Measurements from ENCODE around the gene DOCK9. TPM values are rescaled to one million over a fixed set of nuclear protein-coding genes. Genes with fewer than 3 reads are reported as not detected.

DOCK9 gene
- total RNA-seq, 1 experiment from 2014 or later, result 36.6 TPM

DNA sequence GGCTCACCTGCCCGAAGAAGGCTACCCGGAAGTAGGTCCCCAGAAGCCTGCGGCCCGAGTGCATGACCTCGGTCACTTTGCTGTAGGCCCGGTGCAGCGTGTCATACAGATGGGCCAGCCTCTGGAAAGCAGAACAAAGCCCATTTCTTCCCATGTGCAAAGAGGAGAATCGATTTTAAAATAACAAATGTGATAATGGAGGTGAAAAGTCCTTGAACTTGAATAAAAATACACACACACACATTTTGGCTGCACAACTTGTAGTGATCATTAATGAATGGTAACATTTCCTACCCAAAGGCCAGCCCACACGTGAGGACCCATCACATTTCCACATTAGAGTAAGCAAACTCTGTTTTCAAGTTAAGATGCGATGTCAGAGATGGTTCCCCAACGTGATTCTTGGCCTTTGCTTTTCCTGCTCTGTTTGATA, 168.5 kb downstream of the DOCK9 start (continued):
- TF ChIP-seq, protein P1, sequence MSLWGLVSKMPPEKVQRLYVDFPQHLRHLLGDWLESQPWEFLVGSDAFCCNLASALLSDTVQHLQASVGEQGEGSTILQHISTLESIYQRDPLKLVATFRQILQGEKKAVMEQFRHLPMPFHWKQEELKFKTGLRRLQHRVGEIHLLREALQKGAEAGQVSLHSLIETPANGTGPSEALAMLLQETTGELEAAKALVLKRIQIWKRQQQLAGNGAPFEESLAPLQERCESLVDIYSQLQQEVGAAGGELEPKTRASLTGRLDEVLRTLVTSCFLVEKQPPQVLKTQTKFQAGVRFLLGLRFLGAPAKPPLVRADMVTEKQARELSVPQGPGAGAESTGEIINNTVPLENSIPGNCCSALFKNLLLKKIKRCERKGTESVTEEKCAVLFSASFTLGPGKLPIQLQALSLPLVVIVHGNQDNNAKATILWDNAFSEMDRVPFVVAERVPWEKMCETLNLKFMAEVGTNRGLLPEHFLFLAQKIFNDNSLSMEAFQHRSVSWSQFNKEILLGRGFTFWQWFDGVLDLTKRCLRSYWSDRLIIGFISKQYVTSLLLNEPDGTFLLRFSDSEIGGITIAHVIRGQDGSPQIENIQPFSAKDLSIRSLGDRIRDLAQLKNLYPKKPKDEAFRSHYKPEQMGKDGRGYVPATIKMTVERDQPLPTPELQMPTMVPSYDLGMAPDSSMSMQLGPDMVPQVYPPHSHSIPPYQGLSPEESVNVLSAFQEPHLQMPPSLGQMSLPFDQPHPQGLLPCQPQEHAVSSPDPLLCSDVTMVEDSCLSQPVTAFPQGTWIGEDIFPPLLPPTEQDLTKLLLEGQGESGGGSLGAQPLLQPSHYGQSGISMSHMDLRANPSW (CRISPR knock-in tag; conservative IDR thresholded peaks at IDR 0.05; ENCODE audit: low read depth), result no peak
- TF ChIP-seq, protein P2, sequence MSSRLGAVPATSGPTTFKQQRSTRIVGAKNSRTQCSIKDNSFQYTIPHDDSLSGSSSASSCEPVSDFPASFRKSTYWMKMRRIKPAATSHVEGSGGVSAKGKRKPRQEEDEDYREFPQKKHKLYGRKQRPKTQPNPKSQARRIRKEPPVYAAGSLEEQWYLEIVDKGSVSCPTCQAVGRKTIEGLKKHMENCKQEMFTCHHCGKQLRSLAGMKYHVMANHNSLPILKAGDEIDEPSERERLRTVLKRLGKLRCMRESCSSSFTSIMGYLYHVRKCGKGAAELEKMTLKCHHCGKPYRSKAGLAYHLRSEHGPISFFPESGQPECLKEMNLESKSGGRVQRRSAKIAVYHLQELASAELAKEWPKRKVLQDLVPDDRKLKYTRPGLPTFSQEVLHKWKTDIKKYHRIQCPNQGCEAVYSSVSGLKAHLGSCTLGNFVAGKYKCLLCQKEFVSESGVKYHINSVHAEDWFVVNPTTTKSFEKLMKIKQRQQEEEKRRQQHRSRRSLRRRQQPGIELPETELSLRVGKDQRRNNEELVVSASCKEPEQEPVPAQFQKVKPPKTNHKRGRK (CRISPR knock-in tag; IDR thresholded peaks at IDR 0.05; ENCODE audit: borderline replicate concordance), result no peak

DNA sequence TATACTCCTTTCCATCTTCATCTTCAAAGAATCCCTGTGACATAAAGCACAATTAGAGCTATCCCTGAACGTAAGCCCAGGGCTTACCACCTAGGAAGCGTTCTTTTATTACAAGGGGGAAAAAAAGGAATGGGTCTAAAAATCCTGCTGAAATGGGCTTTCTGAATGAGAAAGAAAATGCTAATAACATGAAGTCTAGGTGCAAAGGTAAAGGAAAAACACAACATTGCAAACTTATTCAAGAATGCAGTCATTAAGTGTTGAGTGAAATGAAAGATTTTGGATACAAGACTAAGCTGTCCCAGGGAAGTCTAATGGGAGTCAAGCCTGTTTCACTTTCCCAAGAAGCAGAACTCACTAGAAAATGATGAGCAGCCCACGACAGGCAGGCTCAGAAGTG, 170.1 kb downstream of the DOCK9 start:
- H3K27ac Mint-ChIP-seq, result peak overlapping the region; percentile 75
- no peaks in the 10 kb centered on the region for H3K27me3 Mint-ChIP-seq (ENCODE audit: low read depth)
- TF ChIP-seq, protein P3, sequence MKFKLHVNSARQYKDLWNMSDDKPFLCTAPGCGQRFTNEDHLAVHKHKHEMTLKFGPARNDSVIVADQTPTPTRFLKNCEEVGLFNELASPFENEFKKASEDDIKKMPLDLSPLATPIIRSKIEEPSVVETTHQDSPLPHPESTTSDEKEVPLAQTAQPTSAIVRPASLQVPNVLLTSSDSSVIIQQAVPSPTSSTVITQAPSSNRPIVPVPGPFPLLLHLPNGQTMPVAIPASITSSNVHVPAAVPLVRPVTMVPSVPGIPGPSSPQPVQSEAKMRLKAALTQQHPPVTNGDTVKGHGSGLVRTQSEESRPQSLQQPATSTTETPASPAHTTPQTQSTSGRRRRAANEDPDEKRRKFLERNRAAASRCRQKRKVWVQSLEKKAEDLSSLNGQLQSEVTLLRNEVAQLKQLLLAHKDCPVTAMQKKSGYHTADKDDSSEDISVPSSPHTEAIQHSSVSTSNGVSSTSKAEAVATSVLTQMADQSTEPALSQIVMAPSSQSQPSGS (CRISPR knock-in tag; IDR thresholded peaks at IDR 0.05; ENCODE audit: borderline replicate concordance, low read depth), result no peak
- no peak for TF ChIP-seq SP1 (CRISPR knock-in tag; conservative IDR thresholded peaks at IDR 0.05)
- TF ChIP-seq OVOL2 (CRISPR knock-in tag; IDR thresholded peaks at IDR 0.05; ENCODE audit: borderline replicate concordance), result no peak
- TF ChIP-seq TP53 (CRISPR knock-in tag; IDR thresholded peaks at IDR 0.05), result no peak
- no peak for TF ChIP-seq ZNF219 (CRISPR knock-in tag; IDR thresholded peaks at IDR 0.05; ENCODE audit: borderline replicate concordance)
- TF ChIP-seq, protein P4, sequence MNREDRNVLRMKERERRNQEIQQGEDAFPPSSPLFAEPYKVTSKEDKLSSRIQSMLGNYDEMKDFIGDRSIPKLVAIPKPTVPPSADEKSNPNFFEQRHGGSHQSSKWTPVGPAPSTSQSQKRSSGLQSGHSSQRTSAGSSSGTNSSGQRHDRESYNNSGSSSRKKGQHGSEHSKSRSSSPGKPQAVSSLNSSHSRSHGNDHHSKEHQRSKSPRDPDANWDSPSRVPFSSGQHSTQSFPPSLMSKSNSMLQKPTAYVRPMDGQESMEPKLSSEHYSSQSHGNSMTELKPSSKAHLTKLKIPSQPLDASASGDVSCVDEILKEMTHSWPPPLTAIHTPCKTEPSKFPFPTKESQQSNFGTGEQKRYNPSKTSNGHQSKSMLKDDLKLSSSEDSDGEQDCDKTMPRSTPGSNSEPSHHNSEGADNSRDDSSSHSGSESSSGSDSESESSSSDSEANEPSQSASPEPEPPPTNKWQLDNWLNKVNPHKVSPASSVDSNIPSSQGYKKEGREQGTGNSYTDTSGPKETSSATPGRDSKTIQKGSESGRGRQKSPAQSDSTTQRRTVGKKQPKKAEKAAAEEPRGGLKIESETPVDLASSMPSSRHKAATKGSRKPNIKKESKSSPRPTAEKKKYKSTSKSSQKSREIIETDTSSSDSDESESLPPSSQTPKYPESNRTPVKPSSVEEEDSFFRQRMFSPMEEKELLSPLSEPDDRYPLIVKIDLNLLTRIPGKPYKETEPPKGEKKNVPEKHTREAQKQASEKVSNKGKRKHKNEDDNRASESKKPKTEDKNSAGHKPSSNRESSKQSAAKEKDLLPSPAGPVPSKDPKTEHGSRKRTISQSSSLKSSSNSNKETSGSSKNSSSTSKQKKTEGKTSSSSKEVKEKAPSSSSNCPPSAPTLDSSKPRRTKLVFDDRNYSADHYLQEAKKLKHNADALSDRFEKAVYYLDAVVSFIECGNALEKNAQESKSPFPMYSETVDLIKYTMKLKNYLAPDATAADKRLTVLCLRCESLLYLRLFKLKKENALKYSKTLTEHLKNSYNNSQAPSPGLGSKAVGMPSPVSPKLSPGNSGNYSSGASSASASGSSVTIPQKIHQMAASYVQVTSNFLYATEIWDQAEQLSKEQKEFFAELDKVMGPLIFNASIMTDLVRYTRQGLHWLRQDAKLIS (CRISPR knock-in tag; IDR thresholded peaks at IDR 0.05; ENCODE audit: borderline replicate concordance), result no peak
- TF ChIP-seq, protein P5, sequence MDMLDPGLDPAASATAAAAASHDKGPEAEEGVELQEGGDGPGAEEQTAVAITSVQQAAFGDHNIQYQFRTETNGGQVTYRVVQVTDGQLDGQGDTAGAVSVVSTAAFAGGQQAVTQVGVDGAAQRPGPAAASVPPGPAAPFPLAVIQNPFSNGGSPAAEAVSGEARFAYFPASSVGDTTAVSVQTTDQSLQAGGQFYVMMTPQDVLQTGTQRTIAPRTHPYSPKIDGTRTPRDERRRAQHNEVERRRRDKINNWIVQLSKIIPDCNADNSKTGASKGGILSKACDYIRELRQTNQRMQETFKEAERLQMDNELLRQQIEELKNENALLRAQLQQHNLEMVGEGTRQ (CRISPR knock-in tag; IDR thresholded peaks at IDR 0.05), result no peak
- TF ChIP-seq NFATC4 (CRISPR knock-in tag; IDR thresholded peaks at IDR 0.05), result no peak
- TF ChIP-seq RELA (CRISPR knock-in tag; IDR thresholded peaks at IDR 0.05; ENCODE audit: borderline replicate concordance), result no peak
- TF ChIP-seq, protein P6, sequence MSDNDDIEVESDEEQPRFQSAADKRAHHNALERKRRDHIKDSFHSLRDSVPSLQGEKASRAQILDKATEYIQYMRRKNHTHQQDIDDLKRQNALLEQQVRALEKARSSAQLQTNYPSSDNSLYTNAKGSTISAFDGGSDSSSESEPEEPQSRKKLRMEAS (CRISPR knock-in tag; IDR thresholded peaks at IDR 0.05), result no peak
- TF ChIP-seq ZNF671 (CRISPR knock-in tag; IDR thresholded peaks at IDR 0.05), result no peak
- TF ChIP-seq, protein P7, sequence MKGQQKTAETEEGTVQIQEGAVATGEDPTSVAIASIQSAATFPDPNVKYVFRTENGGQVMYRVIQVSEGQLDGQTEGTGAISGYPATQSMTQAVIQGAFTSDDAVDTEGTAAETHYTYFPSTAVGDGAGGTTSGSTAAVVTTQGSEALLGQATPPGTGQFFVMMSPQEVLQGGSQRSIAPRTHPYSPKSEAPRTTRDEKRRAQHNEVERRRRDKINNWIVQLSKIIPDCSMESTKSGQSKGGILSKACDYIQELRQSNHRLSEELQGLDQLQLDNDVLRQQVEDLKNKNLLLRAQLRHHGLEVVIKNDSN (CRISPR knock-in tag; IDR thresholded peaks at IDR 0.05), result no peak
- ChIA-PET POLR2A (no interaction called here), CTCF (interaction anchor here (0.6 to 1.8 kb wide), 3 partner anchors 13 to 154 kb away, joined by 3 to 11 read pairs (median 4); no protein-coding TSS in a partner anchor)
- no peak for DNase-seq (ENCODE audit: low spot score)
- no peaks in the 10 kb centered on the region for H3K9me3 Mint-ChIP-seq
- H3K4me3 Mint-ChIP-seq, result 0 out of 2 replicates have a peak overlapping the region, but pooled peaks have one; percentile 1
- peaks cover 3% of the 10 kb centered on the region; the same call in 1 of the 2 replicates for H3K36me3 Mint-ChIP-seq
- ATAC-seq, result peak; percentile 73
- H3K4me1 Mint-ChIP-seq, result peaks cover 31% of the 10 kb centered on the region

All from WTC11 (cell line).